GM12865 (cell line): ENCODE results near the gene CCDC188.

Source experiments
- DNase-seq: peaks from one replicate; pipeline ENCODE4 v3.0.0; 2010; ENCODE audit warnings: low read depth
- H3K4me3 ChIP-seq: 2 replicates; pipeline ENCODE4 v1.5.1; 2011; ENCODE audit warnings: mild to moderate bottlenecking, low read depth, low read length, control low read depth
- CTCF ChIP-seq: IDR thresholded peaks from 2 replicates; pipeline ENCODE4 v1.5.1; 2011; ENCODE audit warnings: low read length, control low read depth, low read depth, inconsistent platforms; ENCODE audit not compliant: insufficient read depth; ENCODE audit errors: missing control alignments

The CCDC188 gene

DNA sequence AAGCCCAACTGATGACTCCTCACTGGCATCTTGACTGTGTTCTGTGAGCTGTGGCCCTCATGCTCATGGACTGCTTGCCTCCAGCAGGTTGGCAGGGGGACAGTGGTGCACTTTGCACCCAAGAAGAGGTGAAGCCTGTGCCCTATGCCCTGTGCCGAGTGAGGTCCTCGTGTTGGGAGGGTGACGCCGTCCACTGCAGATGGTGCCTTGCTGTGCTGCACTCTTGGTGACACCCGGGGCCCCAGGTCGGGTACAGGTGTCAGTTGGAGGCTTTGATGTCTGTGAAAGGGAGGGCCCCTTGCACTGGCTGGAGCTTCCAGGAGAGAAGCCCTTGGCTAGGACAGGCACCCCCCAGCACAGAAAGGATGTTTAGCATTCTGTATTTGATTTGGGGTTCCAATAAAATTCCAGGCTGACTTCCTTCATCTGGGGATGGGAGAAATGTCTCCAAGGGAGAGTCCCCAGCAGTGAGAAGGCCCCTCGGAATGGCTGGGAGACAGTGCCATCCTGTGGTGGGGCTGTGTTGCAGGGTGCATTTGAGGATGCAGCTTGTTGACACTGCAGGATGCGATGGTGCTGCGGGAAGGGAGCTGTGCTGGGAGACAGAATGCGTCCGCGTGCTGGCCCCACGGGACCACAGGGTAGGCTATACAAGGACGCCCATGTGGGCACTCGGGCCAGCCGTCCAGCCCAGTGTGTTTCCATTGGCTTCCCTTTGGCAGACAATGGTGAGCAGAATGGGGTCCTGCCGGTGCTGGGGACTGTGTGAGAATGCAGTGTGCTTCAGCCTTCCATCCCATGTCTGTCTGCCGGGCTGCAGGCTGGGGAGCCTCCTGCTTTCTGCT is 21.7 kb downstream of the CCDC188 start:
- TF ChIP-seq CTCF, result peak; percentile 45
- DNase-seq, result peak; percentile 41
- no peak overlapping the region for H3K4me3 ChIP-seq

DNA sequence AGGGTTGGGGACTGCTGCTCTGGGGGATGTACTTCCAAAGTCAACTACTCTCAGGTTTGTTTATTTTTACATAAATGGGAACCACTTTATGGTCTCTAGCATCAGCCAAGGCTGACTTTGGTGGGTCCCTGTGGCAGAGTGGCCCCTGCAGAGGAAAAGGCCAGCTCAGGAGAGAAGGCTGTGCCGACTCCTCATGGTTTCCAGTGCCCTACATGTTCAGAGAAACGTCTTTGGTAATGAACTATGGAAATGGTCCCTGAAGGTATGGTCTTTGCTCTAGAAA is 22.3 kb downstream of the CCDC188 start:
- no peak for DNase-seq
- no peak overlapping the region for H3K4me3 ChIP-seq
- no peak for TF ChIP-seq CTCF

DNA sequence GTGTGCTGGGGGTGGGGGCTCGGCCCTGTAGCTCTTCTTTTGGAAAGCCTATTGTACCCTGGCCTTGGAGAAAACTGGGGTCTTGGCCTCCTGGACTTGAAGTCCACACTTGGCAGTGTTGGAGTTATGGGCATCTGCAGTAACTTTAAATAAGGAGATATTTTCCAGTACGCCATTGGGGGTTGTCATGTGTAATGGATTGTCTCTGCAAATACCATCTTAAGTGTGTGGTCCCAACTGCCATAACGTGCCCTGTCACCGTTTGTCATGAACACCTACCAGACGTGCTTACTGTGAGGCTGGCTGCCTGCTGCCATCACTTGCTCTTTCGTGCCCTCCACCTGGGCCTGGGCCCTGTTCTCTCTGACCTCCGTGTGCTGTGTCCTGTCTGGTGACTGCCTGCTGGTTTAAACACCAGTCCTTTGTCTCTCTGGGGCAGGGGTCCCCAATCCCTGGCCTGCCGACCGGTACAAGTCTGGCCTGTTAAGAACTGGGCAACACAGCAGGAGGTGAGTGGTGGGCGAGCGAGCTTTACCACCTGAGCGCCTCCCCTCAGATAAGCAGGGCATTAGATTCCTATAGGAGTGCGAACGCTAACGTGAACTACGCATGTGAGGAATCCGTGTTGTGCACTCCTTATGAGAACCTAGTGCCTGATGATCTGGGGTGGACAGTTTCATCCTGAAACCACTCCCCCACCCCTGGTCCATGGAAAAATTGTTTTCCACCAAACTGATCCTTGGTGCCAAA is 22.8 kb downstream of the CCDC188 start:
- no peak for TF ChIP-seq CTCF
- no peak overlapping the region for H3K4me3 ChIP-seq
- no peak for DNase-seq

DNA sequence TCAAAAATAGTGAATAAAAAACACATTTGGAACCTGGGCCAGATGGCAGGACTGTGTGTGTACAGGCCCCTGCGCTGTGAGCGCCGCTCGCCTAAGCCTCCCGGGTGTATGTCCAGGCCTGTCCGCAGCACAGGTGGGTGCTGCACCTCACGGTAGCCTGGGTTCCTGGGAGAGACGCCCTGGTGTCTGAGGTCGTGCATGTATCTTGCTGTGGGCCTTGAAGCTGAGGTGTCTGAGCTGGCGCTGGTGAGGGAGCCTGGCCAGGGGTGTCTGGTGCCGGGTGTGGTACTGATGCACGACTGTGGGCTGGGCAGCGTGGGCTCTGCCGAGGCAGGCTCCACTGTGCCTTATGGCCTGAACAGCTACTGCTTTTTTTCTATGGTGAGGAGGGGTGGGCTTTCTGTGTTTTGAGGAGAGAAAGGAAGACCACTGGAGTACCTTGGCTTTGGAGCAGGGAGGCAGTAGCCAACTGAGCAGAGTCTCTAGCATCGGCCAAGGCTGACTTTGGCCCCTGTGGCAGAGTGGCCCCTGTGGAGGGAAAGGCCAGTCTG is 23.5 kb downstream of the CCDC188 start:
- no peak for TF ChIP-seq CTCF
- no peak overlapping the region for H3K4me3 ChIP-seq
- no peak for DNase-seq

DNA sequence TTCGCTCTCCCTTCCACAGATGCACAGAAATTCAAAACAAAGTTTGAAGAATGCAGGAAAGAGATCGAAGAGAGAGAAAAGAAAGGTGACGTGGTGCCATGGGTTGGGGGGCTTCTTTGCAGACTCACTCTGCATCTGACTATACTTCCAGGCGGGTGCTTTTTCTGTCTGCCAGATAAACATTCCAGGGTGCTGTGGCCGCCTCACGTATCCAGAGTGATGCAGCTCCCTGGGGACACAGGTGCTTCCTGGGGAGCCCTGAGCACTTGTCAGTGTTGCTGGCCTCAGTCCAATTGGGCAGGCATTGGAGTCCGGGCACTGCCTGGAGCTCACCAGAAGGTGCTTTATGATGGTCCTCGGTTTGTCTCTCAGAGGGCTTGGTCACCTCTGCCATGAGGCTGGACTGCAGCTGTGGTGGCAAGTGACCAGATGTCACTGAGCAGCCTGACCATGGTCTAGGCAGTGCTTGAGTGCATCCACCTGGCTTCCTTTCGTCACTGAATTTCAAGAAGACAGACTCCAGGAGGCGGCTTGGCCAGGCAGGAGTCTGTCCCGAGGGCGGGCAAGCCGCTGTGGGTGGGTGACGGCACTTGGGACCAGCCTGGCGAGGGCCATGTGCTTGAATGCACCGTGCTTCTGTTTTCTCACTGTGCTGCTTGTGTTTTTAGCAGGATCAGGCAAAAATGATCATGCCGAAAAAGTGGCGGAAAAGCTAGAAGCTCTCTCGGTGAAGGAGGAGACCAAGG is 24.4 kb downstream of the CCDC188 start:
- no peak for TF ChIP-seq CTCF
- DNase-seq, result no peak
- no peak overlapping the region for H3K4me3 ChIP-seq

DNA sequence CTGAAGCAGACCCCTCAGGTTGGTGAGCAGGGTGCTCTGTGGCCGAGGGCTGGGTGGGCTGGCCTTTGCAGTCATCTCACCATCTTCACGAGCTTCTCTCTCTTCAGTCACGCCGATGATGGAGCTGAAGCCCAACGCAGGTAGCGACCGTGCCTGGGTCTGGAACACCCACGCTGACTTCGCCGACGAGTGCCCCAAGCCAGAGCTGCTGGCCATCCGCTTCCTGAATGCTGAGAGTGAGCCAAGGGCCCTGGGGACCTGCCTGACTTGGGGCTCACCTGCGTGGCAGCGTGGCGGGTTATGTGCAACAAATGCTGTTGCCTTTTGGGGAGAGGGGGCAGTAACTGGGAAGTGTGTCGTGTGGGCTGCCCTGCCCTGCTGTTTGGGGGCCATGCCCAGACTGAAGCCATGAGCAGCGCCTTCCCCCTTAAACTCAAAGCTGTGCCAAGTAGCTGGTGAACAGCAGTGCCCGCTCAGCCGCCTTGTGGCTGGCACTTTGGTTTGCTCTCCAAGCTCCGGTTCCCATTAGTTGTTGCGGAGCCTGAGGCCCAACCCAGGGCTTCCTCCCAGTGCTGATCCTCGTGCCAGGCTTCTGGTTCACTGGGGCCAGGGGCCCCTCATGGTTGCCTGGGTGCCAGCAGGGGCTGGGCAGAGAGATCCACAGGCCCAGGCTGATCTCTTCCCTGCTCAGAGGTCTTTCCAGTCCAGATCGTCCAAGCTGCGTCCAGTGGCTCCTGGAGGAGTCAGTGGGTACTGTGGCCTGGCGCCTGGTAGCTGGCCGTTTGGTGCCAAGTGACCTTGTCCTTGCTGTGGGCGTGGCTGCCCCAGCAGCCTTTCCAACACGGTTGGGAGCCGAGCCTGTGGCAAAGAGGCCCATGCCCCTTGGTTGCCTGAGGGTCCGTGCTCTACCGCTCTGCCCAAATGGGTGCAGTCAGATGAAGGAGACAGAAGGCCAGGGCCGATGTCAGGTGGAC is 25.4 kb downstream of the CCDC188 start:
- DNase-seq, result no peak
- H3K4me3 ChIP-seq, result no peak overlapping the region
- no peak for TF ChIP-seq CTCF
